Kidney (tissue), 14 donors: ENCODE results near the gene PEX14. TPM values are rescaled to one million over a fixed set of nuclear protein-coding genes. Genes with fewer than 3 reads are reported as not detected.

Source experiments
- DNase-seq, 5 donors: peaks; one replicate each; pipeline ENCODE4 v3.0.0-alpha.2; 2013 to 2020
- FAIRE-seq: peaks from 2 replicates; lab custom pipeline; 2012; peaks lifted over from hg19 to GRCh38; lab: Jason Lieb, UNC
- H3K27ac ChIP-seq, 2 donors: one replicate each; pipeline ENCODE4 v1.7.0; 2013; ENCODE audit warnings: low read depth in 2 of 2, low read length in 2 of 2, inconsistent platforms in 1 of 2
- H3K27me3 ChIP-seq: one replicate; pipeline ENCODE4 v1.7.1; 2013; ENCODE audit warnings: low read length, inconsistent platforms; ENCODE audit not compliant: control insufficient read depth, insufficient read depth
- H3K36me3 ChIP-seq, 3 donors: one replicate each; pipeline versions ENCODE4 v1.7.0 to v1.7.1; 2013; ENCODE audit warnings: low read length in 3 of 3, control low read depth in 1 of 3, inconsistent platforms in 1 of 3; ENCODE audit not compliant: insufficient read depth in 3 of 3, control insufficient read depth in 2 of 3
- H3K4me1 ChIP-seq, 3 donors: one replicate each; pipeline versions ENCODE4 v1.7.0 to v1.7.1; 2013; ENCODE audit warnings: low read length in 3 of 3, inconsistent platforms in 1 of 3, low read depth in 1 of 3; ENCODE audit not compliant: control insufficient read depth in 2 of 3, insufficient read depth in 2 of 3
- H3K4me3 ChIP-seq, 3 donors: one replicate each; pipeline versions ENCODE4 v1.7.0 to v1.8.1; 2013; ENCODE audit warnings: low read length in 3 of 3, control low read depth in 1 of 3, inconsistent platforms in 1 of 3
- H3K9ac ChIP-seq, 3 donors: one replicate each; pipeline versions ENCODE4 v1.7.0 to v1.7.1; 2013; ENCODE audit warnings: low read length in 3 of 3, control low read depth in 1 of 3, inconsistent platforms in 1 of 3
- H3K9me3 ChIP-seq, 3 donors: one replicate each; pipeline versions ENCODE4 v1.7.0 to v1.7.1; 2013; ENCODE audit warnings: low read length in 3 of 3, control low read depth in 1 of 3, inconsistent platforms in 1 of 3; ENCODE audit not compliant: control insufficient read depth in 2 of 3, insufficient read depth in 1 of 3
- CTCF ChIP-seq: IDR thresholded peaks from 3 replicates; pipeline ENCODE4 v1.5.1; 2012; ENCODE audit warnings: mild to moderate bottlenecking, moderate library complexity, borderline replicate concordance; ENCODE audit not compliant: insufficient read depth; ENCODE audit errors: extremely low read depth
- intact Hi-C: fragments of 100-400 bp; cut with DNase I; formaldehyde crosslinking; loops from one replicate; pipeline ENCODE4 v1.11.1; 2022
- polyA plus RNA-seq: library from polyadenylated mRNA; stranded (reverse); fragments of 350-450 nt; fragmentation: Illumina TruSeq; extraction: RNeasy Lipid Tissue Mini Kit (QIAGEN cat#74804); gene quantifications from one replicate; pipeline ENCODE4 v1.2.3, GENCODE V29; 2014; ENCODE audit warnings: low read depth, low replicate concordance; ENCODE audit not compliant: insufficient read depth
- total RNA-seq: library from RNA; stranded (reverse); fragmentation: NEBNext Ultra II Directional; extraction: Animal tissue kit (Norgen Biotek cat#: 25700); gene quantifications from one replicate; pipeline ENCODE4 v1.2.1, GENCODE V29; 2021
- donor health status: control.
- donor health status: control.
- donor health status: control.
- donor health status: control.
- donor health status: control.
- donor health status: DM: yes; HTN: yes; CAD: no.
- donor health status: Normal renal cell carcinoma (clear cell type).

PEX14 gene
- total and polyA plus RNA-seq, 2 donors from 2014 or later: 22.8 to 25.8 TPM

GRCh38 chr1:10519016-10519417 is 44.3 kb downstream of the PEX14 start:
- Histone ChIP-seq H3K27me3 (no peaks in the 10 kb centered on the region), H3K4me1 (peaks cover 0 to 15% (median 9%) of the 10 kb centered on the region in 3 donors)
- intact Hi-C loops: loop anchor here (10.0 kb wide), 1 partner anchor 346 kb away; no protein-coding TSS in a partner anchor

DNA sequence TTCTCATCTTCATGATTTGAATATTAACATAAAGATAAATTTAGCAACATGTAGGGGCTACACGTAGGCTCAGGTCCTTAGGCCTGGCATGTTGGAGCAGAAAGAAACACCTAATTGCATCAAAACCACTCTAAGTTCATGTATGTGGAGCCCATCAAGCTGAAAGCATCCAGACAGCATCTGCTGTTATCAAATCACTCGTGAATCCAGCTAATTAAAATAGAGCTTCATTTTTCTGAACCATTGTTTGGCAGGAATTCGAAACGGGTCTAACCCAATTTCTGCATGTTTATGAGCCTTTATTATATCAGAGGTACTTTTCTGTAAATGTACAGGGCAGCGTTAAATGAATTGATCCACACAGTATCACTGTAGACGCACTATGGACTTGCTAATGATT is 45.7 kb downstream of the PEX14 start:
- no peaks in the 10 kb centered on the region for H3K36me3 ChIP-seq
- TF ChIP-seq CTCF: no peak
- peaks cover 0 to 13% (median 9%) of the 10 kb centered on the region in 3 donors for H3K4me1 ChIP-seq
- no peaks in the 10 kb centered on the region for H3K9me3 ChIP-seq
- DNase-seq (no peak), FAIRE-seq (no peak)
- H3K9ac ChIP-seq: no peak overlapping the region
- no peaks in the 10 kb centered on the region for H3K27me3 ChIP-seq
- no peak overlapping the region for H3K4me3 ChIP-seq
- H3K27ac ChIP-seq: no peak overlapping the region
- intact Hi-C loops: no loop called here

More at GRCh38 chr1:10519016-10519417, 44.3 kb downstream of the PEX14 start:
- Histone ChIP-seq H3K9ac (no peak overlapping the region), H3K36me3 (no peaks in the 10 kb centered on the region), H3K4me3 (no peak overlapping the region), H3K9me3 (no peaks in the 10 kb centered on the region), H3K27ac (no peak overlapping the region)
- FAIRE-seq (no peak), DNase-seq (peak in 3 of 5 donors; percentile 48 to 72 (median 69))
- no peak for TF ChIP-seq CTCF

GRCh38 chr1:10520952-10521351 is 46.2 kb downstream of the PEX14 start:
- Histone ChIP-seq H3K36me3 (no peaks in the 10 kb centered on the region), H3K27me3 (no peaks in the 10 kb centered on the region), H3K4me1 (peaks cover 0 to 11% (median 9%) of the 10 kb centered on the region in 3 donors), H3K9me3 (no peaks in the 10 kb centered on the region), H3K4me3 (no peak overlapping the region), H3K9ac (no peak overlapping the region), H3K27ac (no peak overlapping the region)
- FAIRE-seq (no peak), DNase-seq (no peak)
- intact Hi-C loops: no loop called here
- TF ChIP-seq CTCF: no peak
